Fibroblast of lung (primary cell): ENCODE results near the gene IPP.

Experiments used
- CTCF ChIP-seq, 2 donors: IDR thresholded peaks in 1 of 2; conservative IDR thresholded peaks in 1 of 2; 1 replicate in 1 of 2; 2 replicates in 1 of 2; pipeline ENCODE4 v1.5.1; 2011 to 2012; ENCODE audit warnings: low read length in 2 of 2, control low read depth in 1 of 2, inconsistent platforms in 1 of 2, low read depth in 1 of 2, mild to moderate bottlenecking in 1 of 2
- EZH2 ChIP-seq: IDR thresholded peaks from 2 replicates; pipeline ENCODE4 v1.5.1; 2012; ENCODE audit warnings: low read length, control low read depth, mild to moderate bottlenecking; ENCODE audit errors: missing control alignments

GRCh38 chr1:45767035-45767434 lies 16.6 kb upstream of the IPP start:
- no peak for TF ChIP-seq CTCF (conservative IDR thresholded peaks at IDR 0.05 in 1 of 2, IDR thresholded peaks at IDR 0.05 in 1 of 2; ENCODE audit: low read depth in 1 of 2, low read length in 2 of 2)
- TF ChIP-seq EZH2 = no peak
